DND-41 (cell line): ENCODE measurements around the gene CFAP299.

Experiments
- ATAC-seq: fragments of 200-7000 bp; cut with Tn5 transposase; 3 replicates; pipeline ENCODE4 v1.9.1; 2021; ENCODE audit warnings: low read depth; ENCODE audit not compliant: insufficient read depth
- DNase-seq: peaks from one replicate; pipeline ENCODE4 v3.0.0-alpha.2; 2020
- H2AFZ ChIP-seq: 2 replicates; pipeline ENCODE4 v1.6.0; 2012; ENCODE audit warnings: low read depth, low read length
- H3K27ac ChIP-seq: 2 replicates; pipeline ENCODE4 v1.5.1; 2012; ENCODE audit warnings: low read length, inconsistent platforms
- H3K27me3 ChIP-seq: fragments of 200-600 bp; sonication (generic); 2 replicates; pipeline ENCODE4 v1.6.0; 2012; ENCODE audit warnings: low read length, mild to moderate bottlenecking, inconsistent platforms; ENCODE audit not compliant: insufficient read depth, poor library complexity
- H3K36me3 ChIP-seq: 2 replicates; pipeline ENCODE4 v1.5.1; 2012; ENCODE audit warnings: low read length, inconsistent platforms; ENCODE audit not compliant: insufficient read depth
- H3K4me1 ChIP-seq: 2 replicates; pipeline ENCODE4 v1.5.1; 2012; ENCODE audit warnings: mild to moderate bottlenecking, low read length; ENCODE audit not compliant: insufficient read depth
- H3K4me2 ChIP-seq: 2 replicates; pipeline ENCODE4 v1.6.0; 2012; ENCODE audit warnings: mild to moderate bottlenecking, moderate library complexity, low read length, inconsistent platforms; ENCODE audit not compliant: insufficient read depth
- H3K4me3 ChIP-seq, 2 experiments: fragments of 200-600 bp in 1 of 2; shearing (Covaris generic) in 1 of 2; 2 replicates each; pipeline ENCODE4 v1.5.1; 2012 to 2016; ENCODE audit warnings: inconsistent platforms in 2 of 2, low read length in 2 of 2, mild to moderate bottlenecking in 2 of 2, low read depth in 1 of 2, moderate library complexity in 1 of 2
- H3K79me2 ChIP-seq: 2 replicates; pipeline ENCODE4 v1.6.0; 2012; ENCODE audit warnings: low read length, inconsistent platforms; ENCODE audit not compliant: insufficient read depth
- H3K9ac ChIP-seq: 2 replicates; pipeline ENCODE4 v1.6.0; 2012; ENCODE audit warnings: low read depth, mild to moderate bottlenecking, inconsistent platforms, low read length, moderate library complexity
- H3K9me3 ChIP-seq: 2 replicates; pipeline ENCODE4 v1.5.1; 2012; ENCODE audit warnings: low read length, moderate library complexity, mild to moderate bottlenecking, inconsistent platforms; ENCODE audit not compliant: insufficient read depth, severe bottlenecking
- H4K20me1 ChIP-seq: 2 replicates; pipeline ENCODE4 v1.6.0; 2012; ENCODE audit warnings: low read length; ENCODE audit not compliant: insufficient read depth
- CTCF ChIP-seq: IDR thresholded peaks from 2 replicates; pipeline ENCODE4 v1.5.1; 2012; ENCODE audit warnings: borderline replicate concordance, low read length, moderate library complexity, mild to moderate bottlenecking; ENCODE audit not compliant: poor library complexity, severe bottlenecking; ENCODE audit errors: extremely low read depth
- EZH2 ChIP-seq: IDR thresholded peaks from 3 replicates; pipeline ENCODE4 v1.6.1; 2012; ENCODE audit warnings: borderline replicate concordance, low read depth, mild to moderate bottlenecking, moderate library complexity, low read length, inconsistent platforms; ENCODE audit not compliant: severe bottlenecking

Gene CFAP299

GRCh38 chr4:80767944-80768343 lies 432.4 kb downstream of the CFAP299 start:
- H3K4me1 ChIP-seq, result no peaks in the 10 kb centered on the region
- ATAC-seq (no peak), DNase-seq (no peak)
- H4K20me1 ChIP-seq, result no peaks in the 10 kb centered on the region
- H3K79me2 ChIP-seq, result no peaks in the 10 kb centered on the region
- H3K9me3 ChIP-seq, result no peaks in the 10 kb centered on the region
- no peak overlapping the region for H3K27ac ChIP-seq
- no peaks in the 10 kb centered on the region for H3K36me3 ChIP-seq
- no peak overlapping the region for H3K4me3 ChIP-seq
- H2AFZ ChIP-seq, result no peak overlapping the region
- H3K4me2 ChIP-seq, result no peak overlapping the region
- TF ChIP-seq CTCF (no peak), EZH2 (no peak)
- H3K9ac ChIP-seq, result no peak overlapping the region
- peaks cover 2% of the 10 kb centered on the region for H3K27me3 ChIP-seq

GRCh38 chr4:80776168-80776567 lies 440.6 kb downstream of the CFAP299 start:
- no peaks in the 10 kb centered on the region for H3K27me3 ChIP-seq
- H3K79me2 ChIP-seq, result no peaks in the 10 kb centered on the region
- no peaks in the 10 kb centered on the region for H3K36me3 ChIP-seq
- ATAC-seq, result no peak
- H3K27ac ChIP-seq, result no peak overlapping the region
- H3K9ac ChIP-seq, result no peak overlapping the region
- no peaks in the 10 kb centered on the region for H4K20me1 ChIP-seq
- H3K4me2 ChIP-seq, result no peak overlapping the region
- H2AFZ ChIP-seq, result no peak overlapping the region
- no peak for TF ChIP-seq CTCF
- no peak for TF ChIP-seq EZH2
- H3K9me3 ChIP-seq, result no peaks in the 10 kb centered on the region
- H3K4me1 ChIP-seq, result no peaks in the 10 kb centered on the region
- DNase-seq, result no peak
- no peak overlapping the region for H3K4me3 ChIP-seq

- no peak for ATAC-seq
- Histone ChIP-seq H3K36me3 (no peaks in the 10 kb centered on the region), H3K27me3 (no peaks in the 10 kb centered on the region), H3K27ac (no peak overlapping the region), H3K9me3 (no peaks in the 10 kb centered on the region), H3K4me1 (no peaks in the 10 kb centered on the region), H3K79me2 (no peaks in the 10 kb centered on the region), H3K9ac (no peak overlapping the region), H2AFZ (no peak overlapping the region), H3K4me3 (no peak overlapping the region), H4K20me1 (no peaks in the 10 kb centered on the region), H3K4me2 (no peak overlapping the region)
- TF ChIP-seq CTCF (no peak), EZH2 (no peak)
- DNase-seq, result no peak
These were observed 445.9 kb downstream of the CFAP299 start for GRCh38 chr4:80781431-80781830.

- H3K4me2 ChIP-seq, result no peak overlapping the region
- H3K9me3 ChIP-seq, result no peaks in the 10 kb centered on the region
- TF ChIP-seq CTCF (no peak), EZH2 (no peak)
These were observed 451.8 kb downstream of the CFAP299 start for GRCh38 chr4:80787306-80787705.

More at GRCh38 chr4:80787306-80787705, 451.8 kb downstream of the CFAP299 start:
- H3K27ac ChIP-seq, result no peak overlapping the region
- H2AFZ ChIP-seq, result no peak overlapping the region
- no peak for ATAC-seq
- H3K27me3 ChIP-seq, result no peaks in the 10 kb centered on the region
- H3K79me2 ChIP-seq, result no peaks in the 10 kb centered on the region
- H3K36me3 ChIP-seq, result no peaks in the 10 kb centered on the region
- H3K4me1 ChIP-seq, result no peaks in the 10 kb centered on the region
- no peak overlapping the region for H3K4me3 ChIP-seq
- H4K20me1 ChIP-seq, result no peaks in the 10 kb centered on the region
- no peak overlapping the region for H3K9ac ChIP-seq
- no peak for DNase-seq
